Stimulated activated CD8-positive, alpha-beta memory T cell treated with anti-CD3 and anti-CD28 coated beads, Interleukin-7, amount 100 ng/mL, for 4 hours (primary cell): ENCODE measurements around the gene CCL8.
"Not testable (repeated sequence)": the region's sequence is repeated elsewhere in the genome, so short reads cannot be mapped to it uniquely, and the experiment has no call there.

Experiments used
- DNase-seq, 2 donors: peaks; one replicate each; pipeline ENCODE4 v3.0.0-alpha.2; 2020; ENCODE audit warnings: low read depth in 2 of 2

CCL8 gene

DNA sequence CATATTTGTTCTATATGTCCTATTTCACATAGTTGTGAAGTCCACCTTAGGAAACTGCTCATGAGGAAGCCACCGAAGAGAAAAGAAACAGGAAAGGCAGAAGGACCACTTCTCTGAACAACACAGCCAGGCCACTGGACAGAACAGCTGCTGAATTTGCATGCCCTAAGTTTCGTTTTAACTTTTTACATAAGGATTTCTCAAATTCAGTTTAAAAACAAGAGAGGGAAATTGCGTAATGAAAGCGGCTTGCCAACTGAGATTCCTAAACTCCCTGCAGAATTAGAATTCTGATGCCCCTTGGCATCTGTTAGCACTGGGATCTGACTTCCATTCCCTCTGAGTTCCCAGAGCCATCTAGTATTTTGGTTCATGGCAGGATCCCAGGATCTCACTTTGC is 5.0 kb upstream of the CCL8 start:
- no peak for DNase-seq

DNA sequence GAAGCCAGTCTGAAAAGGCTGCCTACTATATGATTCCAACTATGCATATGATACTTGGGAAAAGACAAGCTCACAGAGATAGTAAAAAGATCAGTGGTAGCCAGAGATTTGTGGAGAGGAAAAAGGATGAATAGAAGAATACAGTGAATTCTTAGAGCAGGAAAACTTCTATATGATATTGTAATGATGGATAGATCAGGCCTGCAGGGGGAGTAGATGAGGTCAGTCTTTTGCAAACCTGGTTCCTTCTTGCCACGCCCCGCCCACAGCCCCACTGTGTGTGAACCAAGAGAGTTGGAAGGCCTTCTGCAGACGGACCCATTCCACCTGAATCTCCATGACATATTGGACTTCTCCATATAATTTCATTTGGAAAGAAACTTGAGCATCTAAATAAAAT is 761 bp upstream of the CCL8 start:
- DNase-seq = no peak

DNA sequence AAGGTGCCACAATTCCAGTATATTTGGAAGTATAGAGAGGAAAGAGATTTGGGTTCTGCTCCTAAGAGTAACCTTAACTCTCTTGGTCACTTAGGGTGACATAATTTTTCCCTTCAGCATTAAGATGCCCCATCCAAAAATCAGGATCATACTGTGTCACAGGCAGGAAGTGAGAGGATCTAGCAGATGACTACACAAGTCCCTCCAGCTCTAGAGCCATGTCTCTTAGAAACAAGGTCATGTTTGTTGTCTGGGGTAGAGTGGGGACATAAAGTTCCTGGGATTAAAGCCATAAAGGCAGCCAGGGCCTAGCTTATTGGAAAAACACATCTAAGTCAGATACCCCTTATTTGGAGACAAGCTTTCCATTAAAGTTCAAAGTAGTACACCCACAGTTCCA is 2.7 kb downstream of the CCL8 start:
- DNase-seq = no peak

DNA sequence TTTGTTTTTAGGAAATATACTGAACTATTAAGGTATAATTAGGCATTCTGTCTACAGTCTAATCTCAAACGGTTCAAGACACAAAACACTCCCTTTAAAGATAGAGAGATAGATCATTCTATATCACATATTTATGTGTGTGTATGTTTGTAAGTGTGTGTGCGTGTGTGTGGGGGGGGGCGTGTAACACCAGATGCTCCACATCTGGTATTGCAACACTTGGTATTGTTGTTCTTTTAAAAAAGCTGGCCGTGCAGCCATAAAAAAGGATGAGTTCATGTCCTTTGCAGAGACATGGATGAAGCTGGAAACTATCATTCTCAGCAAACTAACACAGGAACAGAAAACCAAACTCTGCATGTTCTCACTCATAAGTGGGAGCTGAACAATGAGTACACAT is 8.3 kb downstream of the CCL8 start:
- not testable (repeated sequence) for DNase-seq

DNA sequence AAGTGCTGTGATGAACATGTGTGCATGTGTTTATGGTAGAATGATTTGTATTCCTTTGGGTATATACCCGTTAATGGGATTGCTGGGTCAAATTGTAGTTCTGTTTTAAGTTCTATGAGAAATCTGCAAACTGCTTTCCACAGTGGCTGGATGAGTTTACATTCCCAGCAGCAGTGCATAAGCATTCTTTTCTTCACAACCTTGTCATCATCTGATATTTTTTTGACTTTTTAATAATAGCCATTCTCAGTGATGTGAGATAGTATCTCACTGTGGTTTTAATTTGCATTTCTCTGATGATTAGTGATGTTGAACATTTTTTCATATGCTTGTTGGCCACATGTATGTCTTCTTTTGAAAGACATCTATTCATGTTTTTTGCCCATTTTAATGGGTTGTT is 18.5 kb downstream of the CCL8 start:
- no peak for DNase-seq

DNA sequence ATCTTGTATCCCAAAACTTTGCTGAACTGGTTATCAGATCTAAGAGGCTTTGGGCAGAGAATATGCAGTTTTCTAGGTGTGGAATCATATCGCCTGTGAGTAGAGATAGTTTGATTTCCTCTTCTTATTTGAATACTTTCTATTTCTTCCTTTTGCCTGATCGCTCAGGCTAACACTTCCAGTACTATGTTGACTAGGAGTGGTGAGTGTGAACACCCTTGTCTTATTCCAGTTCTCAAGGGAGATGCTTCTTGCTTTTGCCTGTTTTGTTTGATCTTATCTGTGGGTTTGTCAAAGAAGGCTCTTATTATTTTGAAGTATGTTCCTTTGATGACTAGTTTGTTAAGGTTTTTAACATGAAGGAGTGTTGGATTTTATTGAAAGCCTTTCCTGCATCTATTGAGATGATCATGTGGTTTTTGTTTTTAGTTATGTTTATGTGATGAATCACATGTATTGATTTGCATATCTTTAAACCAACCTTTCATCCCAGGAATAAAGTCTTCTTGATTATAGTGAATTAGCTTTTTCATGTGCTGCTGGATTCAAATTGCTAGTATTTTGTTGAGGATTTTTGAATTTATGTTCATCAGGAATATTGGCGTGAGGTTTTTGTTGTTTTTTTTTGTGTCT is 20.0 kb downstream of the CCL8 start:
- DNase-seq = no peak

DNA sequence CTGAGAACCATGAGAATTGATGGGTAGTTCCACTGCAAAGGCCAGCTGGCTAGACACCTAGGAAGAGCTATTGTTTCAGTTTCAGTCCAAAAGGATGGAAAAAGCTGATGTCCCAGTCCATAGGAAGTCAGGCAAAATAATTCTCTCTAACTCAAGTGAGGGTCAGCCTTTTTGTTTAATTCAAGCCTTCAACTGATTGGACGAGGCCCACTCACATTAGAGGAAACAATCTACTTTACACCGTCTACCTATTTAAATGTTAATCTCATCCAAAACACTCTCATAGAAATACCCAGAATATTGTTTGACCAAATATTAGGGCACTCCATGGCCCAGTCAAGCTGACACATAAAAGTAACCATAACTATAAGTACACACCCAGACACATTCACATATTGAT is 22.7 kb downstream of the CCL8 start:
- no peak for DNase-seq

DNA sequence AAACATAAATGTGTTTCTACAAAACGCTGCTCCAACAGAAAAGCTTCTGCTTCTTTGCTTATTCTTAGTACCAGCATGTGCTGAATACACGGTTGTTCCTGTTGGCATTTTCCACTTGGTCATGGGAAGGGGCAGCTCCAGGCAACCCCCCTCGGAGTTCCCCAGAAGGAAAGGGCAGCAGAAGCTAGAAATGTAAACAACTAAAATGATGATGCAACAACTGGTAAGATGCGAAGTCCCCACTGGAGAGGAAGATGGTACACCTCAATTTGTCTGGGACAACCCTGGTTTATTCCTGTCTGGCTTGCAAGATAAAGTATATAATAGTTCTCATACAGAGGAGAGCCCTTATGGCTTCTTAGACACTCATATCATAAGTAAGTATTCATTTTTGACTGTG is 27.8 kb downstream of the CCL8 start:
- DNase-seq = no peak

DNA sequence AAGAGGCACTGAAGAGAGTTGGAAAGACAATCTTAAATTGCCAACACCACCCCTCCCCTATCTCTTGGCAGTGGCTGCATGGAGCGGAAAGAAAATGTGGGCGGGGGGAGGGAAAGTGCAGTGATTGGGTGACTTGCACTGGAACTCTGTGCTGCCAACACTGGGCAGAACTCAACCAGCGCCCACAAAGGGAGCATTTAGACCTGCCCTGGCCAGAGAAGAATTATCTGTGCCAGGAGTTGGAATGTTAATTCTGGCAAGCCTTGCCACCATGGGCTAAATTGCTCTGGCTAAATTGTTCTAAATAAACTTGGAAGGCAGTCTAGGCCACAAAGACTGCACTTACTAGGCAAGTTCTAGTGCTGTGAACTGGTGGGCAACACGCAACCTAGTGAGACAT is 30.5 kb downstream of the CCL8 start:
- no peak for DNase-seq

DNA sequence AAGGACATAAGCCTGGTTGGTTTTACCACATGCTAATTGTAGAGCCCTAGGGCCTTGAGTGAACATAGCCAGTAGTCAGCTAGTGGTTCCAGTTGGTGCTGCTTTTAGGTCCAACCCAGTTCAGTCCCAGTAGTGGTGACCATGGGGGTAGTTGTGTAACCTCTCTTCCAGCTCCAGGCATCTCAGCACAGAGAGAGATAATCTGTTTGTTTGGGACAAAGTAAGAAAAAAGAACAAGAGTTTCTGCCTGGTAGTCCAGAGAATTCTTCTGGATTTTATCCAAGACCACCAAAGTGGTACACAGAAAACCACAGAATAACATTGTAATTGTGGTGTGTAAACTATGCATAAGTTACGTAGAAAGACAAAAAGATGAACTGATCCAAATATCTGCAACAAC is 31.9 kb downstream of the CCL8 start:
- DNase-seq = no peak

DNA sequence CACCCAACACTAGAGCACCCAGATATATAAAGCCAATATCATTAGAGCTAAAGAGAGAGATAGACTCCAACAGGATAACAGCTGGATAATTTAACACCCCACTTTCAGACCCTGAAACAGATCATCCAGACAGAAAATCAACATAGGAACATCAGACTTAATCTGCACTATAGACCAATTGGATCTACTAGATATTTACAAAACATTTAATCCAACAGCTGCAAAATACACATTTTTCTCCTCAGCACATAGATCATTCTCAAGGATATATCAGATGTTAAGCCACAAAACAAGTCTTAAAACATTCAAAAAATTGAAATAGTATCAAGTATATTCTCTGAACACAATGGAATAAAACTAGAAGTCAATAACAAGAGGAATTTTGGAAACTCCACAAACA is 33.0 kb downstream of the CCL8 start:
- DNase-seq = no peak

DNA sequence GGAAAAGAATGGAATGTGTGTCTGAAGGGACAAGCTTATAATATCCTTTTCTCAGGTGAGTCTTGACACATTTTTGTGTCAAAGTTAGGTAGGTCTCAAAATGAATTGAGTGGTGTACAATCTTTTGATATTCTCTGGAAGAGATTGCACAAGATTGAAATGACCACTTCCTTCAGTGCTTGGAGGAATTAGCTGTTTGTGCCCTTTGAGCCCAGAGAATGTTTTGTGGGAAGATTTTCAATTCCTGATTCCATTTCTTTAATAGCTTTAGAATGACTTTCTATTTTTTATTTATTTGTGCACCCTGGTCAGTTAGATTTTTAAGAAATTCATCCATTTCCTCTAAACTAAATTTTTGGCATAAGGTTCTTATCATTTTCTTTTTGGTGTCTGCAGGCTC is 35.4 kb downstream of the CCL8 start:
- no peak for DNase-seq

DNA sequence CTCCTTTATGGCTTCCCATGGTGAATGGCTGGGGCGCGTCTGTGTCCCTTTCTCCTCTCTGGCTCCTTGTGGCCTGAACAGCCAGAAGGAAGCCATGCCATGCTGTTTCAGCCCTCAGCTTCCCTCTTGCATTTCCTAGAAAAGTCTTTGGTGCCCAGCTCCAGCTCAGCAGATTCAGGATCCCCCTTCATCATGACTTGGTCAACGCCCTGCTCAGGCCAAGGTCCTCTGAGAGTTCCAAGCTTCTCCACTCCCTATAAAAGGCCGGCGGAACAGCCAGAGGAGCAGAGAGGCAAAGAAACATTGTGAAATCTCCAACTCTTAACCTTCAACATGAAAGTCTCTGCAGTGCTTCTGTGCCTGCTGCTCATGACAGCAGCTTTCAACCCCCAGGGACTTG is 37.0 kb downstream of the CCL8 start, which contains the start of gene CCL13:
TSS of gene CCL13 (plus strand) at position 287 of the 400 bp plus-strand sequence. CDS start at position 334, 47 bp downstream.
- DNase-seq = no peak

DNA sequence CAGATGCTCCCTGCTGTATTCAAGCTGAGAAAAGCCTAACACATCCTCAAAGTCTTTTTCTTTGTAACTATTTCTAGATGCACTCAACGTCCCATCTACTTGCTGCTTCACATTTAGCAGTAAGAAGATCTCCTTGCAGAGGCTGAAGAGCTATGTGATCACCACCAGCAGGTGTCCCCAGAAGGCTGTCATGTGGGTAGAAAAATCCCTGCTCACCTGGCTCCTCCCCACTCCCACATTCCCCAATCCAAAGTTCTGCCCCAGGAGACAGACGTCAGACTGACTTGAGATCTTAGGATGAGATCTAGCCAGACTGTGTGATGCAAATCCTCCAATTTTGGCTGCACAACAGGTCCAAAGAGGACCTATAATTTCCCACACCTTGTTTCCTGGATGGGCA is 38.2 kb downstream of the CCL8 start:
- no peak for DNase-seq

DNA sequence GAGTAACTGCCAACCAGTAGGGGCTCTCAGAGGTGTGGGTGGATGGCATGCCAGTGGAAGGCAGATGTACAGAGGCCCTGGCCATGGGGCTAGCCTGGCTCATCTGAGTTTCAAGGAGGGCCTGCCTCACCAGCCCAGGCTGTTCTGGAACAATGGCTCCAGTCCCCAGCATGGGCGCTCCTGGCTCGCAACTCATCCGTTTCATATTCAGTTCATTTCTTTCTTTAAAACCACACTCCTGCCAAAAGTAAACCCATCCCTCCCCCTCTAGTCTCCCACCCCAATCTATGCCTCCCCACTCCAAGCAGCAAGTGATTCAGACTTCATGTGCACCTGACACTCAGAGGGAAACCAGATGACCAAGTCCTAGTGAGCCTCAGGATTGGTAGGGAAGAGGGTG is 39.4 kb downstream of the CCL8 start:
- DNase-seq = no peak

DNA sequence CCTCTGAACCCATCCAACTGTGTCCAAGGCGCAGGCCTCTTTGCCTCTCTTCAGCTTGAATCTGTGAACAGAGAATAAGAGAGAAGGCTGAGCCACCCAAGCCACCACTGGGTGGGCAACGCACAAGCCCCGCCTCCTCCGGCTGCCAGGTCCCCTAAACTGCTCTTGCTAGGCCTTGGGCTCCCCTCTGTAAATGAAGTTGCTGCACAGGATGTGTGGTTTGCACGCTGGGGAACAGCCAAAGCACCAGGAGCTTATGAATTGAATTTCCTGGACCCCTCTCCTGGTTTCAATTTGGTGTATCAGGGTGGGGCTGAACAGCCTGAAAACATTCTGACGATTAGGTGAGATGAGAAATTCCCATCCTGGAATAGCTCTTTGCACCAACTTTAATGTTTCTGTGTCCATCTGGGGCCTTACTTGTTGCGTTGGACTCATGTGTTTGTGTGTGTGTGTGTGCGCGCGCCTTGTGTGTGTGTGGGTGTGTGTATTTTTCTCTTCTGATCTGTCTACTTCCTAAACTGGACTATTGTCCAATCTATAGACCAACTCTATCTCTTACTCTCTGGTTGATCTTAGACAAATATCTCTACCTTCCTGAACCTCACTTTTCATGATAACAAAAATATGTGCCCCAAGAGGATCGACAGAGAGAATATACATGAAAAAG is 41.5 kb downstream of the CCL8 start:
- no peak for DNase-seq

DNA sequence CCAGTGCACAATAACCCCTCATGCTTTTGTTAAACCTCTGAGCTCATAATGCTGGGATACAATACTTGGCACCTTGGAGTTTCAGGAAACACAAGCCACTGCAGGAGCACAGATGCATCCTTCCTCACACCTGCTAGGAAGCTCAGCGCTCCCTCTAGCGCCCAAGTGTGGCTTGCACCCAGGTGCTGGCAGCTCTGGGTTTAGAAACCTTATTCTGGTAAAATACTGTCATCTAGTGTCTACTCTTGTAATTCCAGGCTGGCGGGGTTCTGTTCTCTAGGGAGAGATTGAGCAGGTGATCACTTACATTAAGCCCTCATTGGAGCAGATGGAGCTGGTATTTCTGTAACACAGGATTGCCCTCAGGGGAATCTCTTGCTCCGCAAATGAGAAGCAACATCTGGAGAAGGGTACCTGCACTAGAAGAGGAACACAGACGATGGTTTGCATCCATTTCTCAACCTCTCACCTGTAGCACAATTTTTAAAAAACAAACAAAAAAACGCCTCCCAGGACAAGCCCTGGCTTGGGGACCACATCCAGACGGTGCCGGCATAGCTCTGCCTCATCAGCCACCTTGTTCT is 42.3 kb downstream of the CCL8 start:
- peak; percentile 25 to 34 for DNase-seq

DNA sequence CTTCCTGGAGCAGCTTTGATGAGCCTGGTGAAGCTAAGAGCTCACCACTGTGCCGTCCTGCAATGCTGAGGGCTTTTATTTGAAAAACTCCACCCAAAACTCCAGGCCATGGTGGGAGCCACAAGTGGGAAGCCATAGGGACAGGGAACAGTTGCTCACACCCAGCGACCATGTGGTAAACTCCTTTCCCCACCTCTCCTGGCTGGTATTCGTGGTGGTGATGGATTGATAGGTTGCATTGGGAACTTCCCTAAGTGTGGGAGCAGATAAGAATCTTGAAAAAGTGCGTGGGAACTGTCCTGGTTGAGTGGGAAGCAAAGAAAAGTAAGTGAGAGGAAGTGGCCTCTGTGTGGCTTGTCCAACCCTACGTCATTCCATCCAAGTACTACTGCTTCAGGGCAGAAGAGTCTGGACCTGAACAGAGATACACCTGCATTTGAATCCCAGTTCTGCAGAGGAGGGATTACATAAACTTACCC is 44.0 kb downstream of the CCL8 start, which contains the start of gene CCL1:
TSS of gene CCL1 (minus strand) at position 51 of the 479 bp plus-strand sequence. CDS start 72 bp downstream, outside the sequence.
- no peak for DNase-seq

DNA sequence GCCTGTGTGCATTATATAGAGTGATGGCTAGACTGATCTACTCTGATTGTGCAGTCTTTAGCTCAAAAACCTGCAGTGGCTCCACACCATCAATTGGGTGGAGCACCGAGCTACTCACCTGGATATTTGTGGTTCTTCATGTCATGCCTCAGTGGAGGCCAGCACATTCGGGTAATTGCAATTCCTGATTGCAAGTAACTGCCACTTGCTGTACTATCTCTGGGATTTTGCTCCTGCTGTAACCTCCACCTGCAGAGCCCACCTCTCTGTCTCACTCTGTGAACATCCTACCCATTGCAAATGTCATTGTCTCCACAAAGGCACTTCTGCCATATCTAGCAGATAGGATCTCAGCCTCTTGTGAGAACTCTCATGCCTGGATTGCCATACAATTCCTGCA is 45.5 kb downstream of the CCL8 start:
- DNase-seq = no peak

DNA sequence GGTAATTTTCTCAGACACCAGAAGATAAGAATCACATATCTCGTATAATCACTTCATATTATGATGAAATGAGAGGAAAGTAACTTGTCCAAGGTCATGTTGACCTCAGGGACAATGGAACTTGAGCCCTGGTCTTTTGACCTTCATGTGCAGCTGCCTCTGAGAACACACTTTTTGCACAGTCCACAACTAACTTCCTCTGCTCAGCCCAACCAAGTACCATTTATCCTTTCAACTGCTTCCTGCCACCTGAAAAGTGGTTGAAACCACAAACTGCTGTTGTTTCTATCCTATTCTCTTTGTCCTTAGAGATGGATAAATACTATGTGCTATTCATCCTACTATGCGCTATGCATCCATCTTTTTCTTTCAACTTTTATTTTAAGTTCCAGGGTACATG is 46.1 kb downstream of the CCL8 start:
- DNase-seq = no peak

DNA sequence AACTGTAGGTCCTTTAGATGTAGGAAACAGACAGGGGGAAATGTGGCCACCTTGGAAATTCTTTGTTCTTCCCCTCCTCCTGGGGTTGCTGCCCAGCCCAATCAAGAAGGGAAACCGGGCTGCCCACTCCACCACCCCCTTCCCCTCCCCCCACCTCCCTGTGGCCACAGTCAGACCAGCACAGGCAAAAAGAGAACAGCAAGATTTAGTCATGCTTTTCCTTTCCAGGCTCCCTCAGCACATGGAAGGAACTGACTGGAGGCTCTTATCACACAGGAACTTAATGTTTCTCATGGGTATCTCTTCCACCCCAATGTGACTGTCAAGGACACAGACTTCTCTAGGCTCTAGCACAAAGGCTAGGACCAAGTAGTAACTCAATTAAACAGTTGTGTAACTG is 46.8 kb downstream of the CCL8 start:
- no peak for DNase-seq

DNA sequence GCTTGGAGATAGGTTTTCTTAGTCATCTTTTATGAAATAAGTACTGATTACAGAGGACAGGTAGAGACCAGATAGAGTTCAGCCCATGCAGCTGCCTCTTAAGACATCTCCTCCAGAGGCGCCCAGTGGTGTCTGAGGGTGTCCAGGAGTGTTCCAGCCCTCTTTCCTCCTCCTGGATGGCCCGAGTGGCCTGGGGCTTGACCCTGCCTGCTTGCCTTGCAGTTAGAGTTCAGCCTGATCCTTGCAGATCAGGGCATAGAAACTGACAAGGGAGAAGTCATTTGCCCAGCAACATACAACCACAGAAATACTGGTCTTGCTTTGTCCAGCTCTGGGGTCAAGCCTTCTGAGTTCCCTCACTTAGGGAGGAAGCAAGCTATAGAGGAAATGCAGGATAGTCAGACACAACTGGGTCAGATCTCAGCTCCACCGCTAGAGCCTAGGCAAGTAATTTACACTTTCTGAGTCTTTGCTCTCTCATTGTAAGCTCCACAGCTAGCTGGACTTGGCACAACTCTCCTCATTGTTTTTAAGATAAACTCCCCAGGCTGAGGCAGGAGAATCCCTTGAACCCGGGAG is 47.4 kb downstream of the CCL8 start:
- no peak for DNase-seq
